Type B pancreatic cell (in vitro differentiated cells): ENCODE measurements around the gene TMEM30A. TPM values are rescaled to one million over a fixed set of nuclear protein-coding genes. Genes with fewer than 3 reads are reported as not detected.
A peak's percentile ranks its signal among the peaks of the same experiment; 100 is the strongest.

ENCODE experiments used
- DNase-seq: peaks from one replicate; pipeline ENCODE4 v3.0.0; 2021; ENCODE audit warnings: mixed read lengths; ENCODE audit not compliant: unreplicated experiment; ENCODE audit errors: extremely low spot score
- H3K27ac Mint-ChIP-seq: 2 replicates; pipeline ENCODE4 v1.8.0; 2021; ENCODE audit warnings: mild to moderate bottlenecking, mixed read lengths
- H3K27me3 Mint-ChIP-seq: 2 replicates; pipeline ENCODE4 v1.8.0; 2021; ENCODE audit warnings: mixed read lengths
- H3K36me3 Mint-ChIP-seq: 2 replicates; pipeline ENCODE4 v1.8.0; 2021; ENCODE audit warnings: mixed read lengths
- H3K4me1 Mint-ChIP-seq: one replicate; pipeline ENCODE4 v1.8.0; 2021; ENCODE audit warnings: mixed read lengths; ENCODE audit not compliant: unreplicated experiment
- H3K4me3 Mint-ChIP-seq: 2 replicates; pipeline ENCODE4 v1.8.0; 2021; ENCODE audit warnings: mild to moderate bottlenecking, mixed read lengths
- H3K9me3 Mint-ChIP-seq: 2 replicates; pipeline ENCODE4 v1.8.0; 2021; ENCODE audit warnings: mixed read lengths
- total RNA-seq: library from RNA; stranded (reverse); gene quantifications from 2 replicates; pipeline ENCODE4 v1.2.1, GENCODE V29; 2021; ENCODE audit warnings: low replicate concordance
- TF ChIP-seq, protein P1 (sequence below): fragments of 200-600 bp; sonication (generic); conservative IDR thresholded peaks from 2 replicates; pipeline ENCODE4 v1.5.0; 2021; ENCODE audit warnings: antibody characterized with exemption, mild to moderate bottlenecking

TMEM30A gene
- total RNA-seq, 1 donor from 2014 or later: 78.7 TPM

DNA sequence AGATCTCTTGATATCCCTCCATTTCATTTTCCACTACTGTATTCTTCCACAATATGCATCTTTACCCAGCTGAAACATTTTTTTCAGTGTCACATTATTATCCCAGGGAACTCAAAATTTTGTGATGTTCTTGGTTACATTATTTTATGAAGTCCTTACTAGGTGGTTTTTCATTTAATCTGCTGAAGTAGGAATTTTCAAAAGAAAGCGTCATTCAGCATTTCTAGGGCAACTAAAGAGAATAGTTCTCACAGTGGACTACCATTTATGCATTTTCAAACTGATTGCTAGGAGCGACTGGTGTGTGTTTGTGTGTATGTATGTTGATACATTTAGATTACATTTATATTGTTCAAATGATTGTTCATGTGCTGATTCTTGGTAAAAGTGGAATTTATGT is 2.4 kb upstream of the TMEM30A start:
- TF ChIP-seq, protein P1, sequence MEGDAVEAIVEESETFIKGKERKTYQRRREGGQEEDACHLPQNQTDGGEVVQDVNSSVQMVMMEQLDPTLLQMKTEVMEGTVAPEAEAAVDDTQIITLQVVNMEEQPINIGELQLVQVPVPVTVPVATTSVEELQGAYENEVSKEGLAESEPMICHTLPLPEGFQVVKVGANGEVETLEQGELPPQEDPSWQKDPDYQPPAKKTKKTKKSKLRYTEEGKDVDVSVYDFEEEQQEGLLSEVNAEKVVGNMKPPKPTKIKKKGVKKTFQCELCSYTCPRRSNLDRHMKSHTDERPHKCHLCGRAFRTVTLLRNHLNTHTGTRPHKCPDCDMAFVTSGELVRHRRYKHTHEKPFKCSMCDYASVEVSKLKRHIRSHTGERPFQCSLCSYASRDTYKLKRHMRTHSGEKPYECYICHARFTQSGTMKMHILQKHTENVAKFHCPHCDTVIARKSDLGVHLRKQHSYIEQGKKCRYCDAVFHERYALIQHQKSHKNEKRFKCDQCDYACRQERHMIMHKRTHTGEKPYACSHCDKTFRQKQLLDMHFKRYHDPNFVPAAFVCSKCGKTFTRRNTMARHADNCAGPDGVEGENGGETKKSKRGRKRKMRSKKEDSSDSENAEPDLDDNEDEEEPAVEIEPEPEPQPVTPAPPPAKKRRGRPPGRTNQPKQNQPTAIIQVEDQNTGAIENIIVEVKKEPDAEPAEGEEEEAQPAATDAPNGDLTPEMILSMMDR: no peak
- H3K4me3 Mint-ChIP-seq: no peak overlapping the region
- H3K27me3 Mint-ChIP-seq: no peaks in the 10 kb centered on the region
- peaks cover 3% of the 10 kb centered on the region for H3K9me3 Mint-ChIP-seq
- DNase-seq: no peak
- peaks cover 30% of the 10 kb centered on the region for H3K4me1 Mint-ChIP-seq
- H3K27ac Mint-ChIP-seq: no peak overlapping the region
- peaks cover 3% of the 10 kb centered on the region for H3K36me3 Mint-ChIP-seq

DNA sequence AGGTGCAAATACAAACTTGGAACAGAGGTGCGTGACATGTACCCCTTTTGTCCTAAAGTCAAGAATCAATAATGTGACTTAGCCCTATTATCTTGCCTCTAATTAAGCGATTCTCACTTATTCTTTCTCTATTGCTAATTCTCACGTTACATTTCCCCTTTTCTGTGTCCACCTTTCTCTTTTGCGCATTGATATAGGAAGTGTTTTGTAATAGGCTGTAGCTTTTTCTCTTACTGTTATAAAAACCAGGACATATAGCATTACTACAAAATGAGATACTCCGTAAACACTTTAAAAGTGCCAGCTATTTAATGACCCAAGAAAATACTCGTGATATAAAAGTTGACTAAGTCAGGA is 669 bp upstream of the TMEM30A start:
- no peaks in the 10 kb centered on the region for H3K27me3 Mint-ChIP-seq
- no peak for DNase-seq
- H3K4me1 Mint-ChIP-seq: peaks cover 28% of the 10 kb centered on the region
- H3K36me3 Mint-ChIP-seq: peaks cover 3% of the 10 kb centered on the region
- H3K4me3 Mint-ChIP-seq: no peak overlapping the region
- TF ChIP-seq, protein P1: no peak
- H3K9me3 Mint-ChIP-seq: peaks cover 3% of the 10 kb centered on the region
- no peak overlapping the region for H3K27ac Mint-ChIP-seq

DNA sequence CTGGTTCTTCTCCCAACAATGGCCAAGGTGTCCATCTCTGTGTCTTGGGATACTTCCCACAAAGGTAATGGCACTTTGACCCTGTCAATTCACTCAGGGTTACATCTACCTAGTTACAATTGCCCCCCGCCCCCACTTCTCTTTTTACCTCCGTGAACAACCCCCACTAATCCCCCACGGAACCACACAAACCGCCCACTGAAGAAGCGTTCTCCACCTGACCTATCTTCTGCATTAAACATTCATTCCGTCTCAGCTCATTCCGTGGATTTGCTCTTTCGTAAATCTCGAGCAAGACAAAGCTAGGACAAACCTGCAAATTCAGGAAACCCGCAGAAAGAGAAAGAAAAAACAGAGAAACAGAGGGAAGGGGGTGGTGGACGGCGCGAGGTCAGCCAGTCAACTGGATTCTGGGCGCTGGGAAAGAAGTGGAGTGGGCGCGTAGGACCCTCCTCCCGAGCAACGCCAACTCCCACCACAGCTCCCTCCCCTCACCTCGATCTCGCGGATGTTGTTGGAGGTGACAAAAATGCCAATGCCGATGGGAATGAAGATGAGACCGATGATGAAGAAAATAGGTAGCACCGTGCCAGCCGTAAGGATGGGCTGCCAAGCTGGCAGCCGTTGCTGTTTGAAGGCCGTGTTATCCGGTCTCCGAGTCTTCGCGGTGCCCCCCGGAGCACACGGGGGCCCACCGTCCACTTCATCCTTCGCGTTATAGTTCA is 523 bp downstream of the TMEM30A start:
- TF ChIP-seq, protein P1: peak; percentile 27
- H3K27me3 Mint-ChIP-seq: no peaks in the 10 kb centered on the region
- peaks cover 3% of the 10 kb centered on the region for H3K9me3 Mint-ChIP-seq
- H3K4me1 Mint-ChIP-seq: peaks cover 25% of the 10 kb centered on the region
- no peak for DNase-seq
- no peak overlapping the region for H3K4me3 Mint-ChIP-seq
- peaks cover 3% of the 10 kb centered on the region for H3K36me3 Mint-ChIP-seq
- H3K27ac Mint-ChIP-seq: no peak overlapping the region

DNA sequence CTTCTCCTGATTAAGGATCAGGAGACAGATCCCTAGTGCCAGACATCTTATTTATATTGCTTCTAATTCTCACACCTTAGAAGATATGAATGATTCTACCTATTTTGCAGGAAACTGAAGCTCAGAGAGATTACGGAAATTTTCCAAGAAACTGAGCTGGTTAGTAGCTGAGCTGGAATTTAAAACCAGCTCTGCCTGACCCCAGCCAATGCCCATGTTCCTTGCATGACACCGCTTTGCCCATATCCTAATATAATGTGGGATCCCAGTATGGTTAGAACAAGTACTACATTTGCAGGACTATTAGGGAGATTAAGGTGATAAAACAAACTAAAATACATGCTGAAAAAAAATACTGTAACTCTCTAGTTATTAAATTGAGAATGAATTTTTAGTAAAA is 1.9 kb downstream of the TMEM30A start:
- H3K27ac Mint-ChIP-seq: peak overlapping the region; percentile 77
- H3K27me3 Mint-ChIP-seq: no peaks in the 10 kb centered on the region
- no peak overlapping the region for H3K4me3 Mint-ChIP-seq
- TF ChIP-seq, protein P1: no peak
- no peak for DNase-seq
- H3K36me3 Mint-ChIP-seq: peaks cover 8% of the 10 kb centered on the region
- no peaks in the 10 kb centered on the region for H3K9me3 Mint-ChIP-seq
- H3K4me1 Mint-ChIP-seq: peaks cover 34% of the 10 kb centered on the region

DNA sequence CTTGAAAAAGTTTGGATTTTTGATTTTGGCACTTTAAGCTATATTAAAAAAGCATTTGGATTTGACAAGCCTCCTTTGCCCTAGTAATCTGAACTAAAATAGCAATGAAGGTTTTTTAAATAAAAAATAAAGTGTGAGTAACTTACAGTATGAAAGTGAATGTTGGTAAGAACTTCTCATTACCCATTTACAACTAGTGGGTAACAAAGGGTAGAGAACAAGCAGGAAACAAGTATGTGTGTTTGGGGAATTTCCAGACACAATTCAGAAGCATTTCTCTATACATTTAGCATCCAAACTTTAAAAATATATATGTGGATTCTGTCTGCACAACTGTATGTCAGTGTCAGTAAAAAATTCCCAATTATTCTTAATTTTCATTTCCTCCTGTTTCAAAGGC is 2.9 kb downstream of the TMEM30A start:
- Mint-ChIP-seq H3K27me3 (no peaks in the 10 kb centered on the region), H3K4me1 (peaks cover 28% of the 10 kb centered on the region), H3K27ac (peak overlapping the region; percentile 47), H3K36me3 (peaks cover 12% of the 10 kb centered on the region), H3K4me3 (peak overlapping the region; percentile 84), H3K9me3 (no peaks in the 10 kb centered on the region)
- TF ChIP-seq, protein P1: no peak
- DNase-seq: no peak
